Activated CD4-positive, alpha-beta T cell treated with anti-CD3 and anti-CD28 coated beads, Interleukin-2, amount 50 U/mL, for 48 hours (primary cell): ENCODE results near the gene TMC4.

Source experiments
- DNase-seq, 2 experiments: peaks; one replicate each; pipeline ENCODE4 v3.0.0-alpha.2; 2020

Gene TMC4

GRCh38 chr19:54127688-54128440, 45.1 kb downstream of the TMC4 start:
- DNase-seq: no peak

GRCh38 chr19:54125713-54126112, 47.2 kb downstream of the TMC4 start:
- DNase-seq: no peak

GRCh38 chr19:54124393-54124792, 48.6 kb downstream of the TMC4 start:
- DNase-seq: no peak

- DNase-seq: no peak
Observed at GRCh38 chr19:54123682-54124081, 49.3 kb downstream of the TMC4 start.

GRCh38 chr19:54121259-54121658, 51.7 kb downstream of the TMC4 start:
- DNase-seq: no peak

GRCh38 chr19:54115109-54116063, 57.6 kb downstream of the TMC4 start, which contains the start of the genes PRPF31 and TFPT:
Gene PRPF31, plus strand, starts transcription at chr19:54115754. Its CDS starts 2,525 bp downstream, at chr19:54118279.
Gene TFPT, minus strand, starts transcription at chr19:54115657. Its CDS starts 388 bp downstream, at chr19:54115269.
- peak; percentile 96 to 97 for DNase-seq

- DNase-seq: peak; percentile 49 to 59
Observed at GRCh38 chr19:54114340-54115108, 58.4 kb downstream of the TMC4 start.
